Fibroblast of mammary gland (primary cell): ENCODE measurements around the gene RPRD1A.

Experiments used
- DNase-seq: peaks from one replicate; pipeline ENCODE4 v3.0.0-alpha.2; 2010; ENCODE audit warnings: low read depth
- H3K4me3 ChIP-seq: 2 replicates; pipeline ENCODE4 v1.5.1; 2011; ENCODE audit warnings: low read depth, mild to moderate bottlenecking, low read length, moderate library complexity; ENCODE audit not compliant: control insufficient read depth
- TF ChIP-seq, protein P1 (sequence below): conservative IDR thresholded peaks from 2 replicates; pipeline ENCODE4 v1.5.1; 2011; ENCODE audit warnings: low read depth, low read length, inconsistent platforms; ENCODE audit not compliant: control insufficient read depth, insufficient read depth

The RPRD1A gene

DNA sequence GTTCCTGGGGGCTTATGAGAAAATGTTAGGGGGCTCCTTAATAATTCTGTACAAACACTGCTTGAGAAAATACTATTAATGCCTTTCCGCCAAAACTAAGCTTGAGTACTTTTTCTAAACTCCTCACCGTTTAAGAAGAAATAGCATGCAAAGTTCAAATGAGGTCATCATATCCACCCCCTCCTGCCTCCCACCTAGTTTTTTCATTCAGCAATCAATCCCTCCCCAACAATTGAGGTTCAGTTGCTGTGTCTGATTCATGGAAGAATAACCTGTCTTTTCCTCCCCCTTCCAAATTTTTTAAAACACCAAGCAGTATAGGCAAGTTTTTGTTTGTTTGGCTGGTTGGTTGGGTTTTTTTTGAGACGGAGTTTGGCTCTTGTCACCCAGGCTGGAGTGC, 119.3 kb downstream of the RPRD1A start:
- DNase-seq: no peak
- TF ChIP-seq, protein P1, sequence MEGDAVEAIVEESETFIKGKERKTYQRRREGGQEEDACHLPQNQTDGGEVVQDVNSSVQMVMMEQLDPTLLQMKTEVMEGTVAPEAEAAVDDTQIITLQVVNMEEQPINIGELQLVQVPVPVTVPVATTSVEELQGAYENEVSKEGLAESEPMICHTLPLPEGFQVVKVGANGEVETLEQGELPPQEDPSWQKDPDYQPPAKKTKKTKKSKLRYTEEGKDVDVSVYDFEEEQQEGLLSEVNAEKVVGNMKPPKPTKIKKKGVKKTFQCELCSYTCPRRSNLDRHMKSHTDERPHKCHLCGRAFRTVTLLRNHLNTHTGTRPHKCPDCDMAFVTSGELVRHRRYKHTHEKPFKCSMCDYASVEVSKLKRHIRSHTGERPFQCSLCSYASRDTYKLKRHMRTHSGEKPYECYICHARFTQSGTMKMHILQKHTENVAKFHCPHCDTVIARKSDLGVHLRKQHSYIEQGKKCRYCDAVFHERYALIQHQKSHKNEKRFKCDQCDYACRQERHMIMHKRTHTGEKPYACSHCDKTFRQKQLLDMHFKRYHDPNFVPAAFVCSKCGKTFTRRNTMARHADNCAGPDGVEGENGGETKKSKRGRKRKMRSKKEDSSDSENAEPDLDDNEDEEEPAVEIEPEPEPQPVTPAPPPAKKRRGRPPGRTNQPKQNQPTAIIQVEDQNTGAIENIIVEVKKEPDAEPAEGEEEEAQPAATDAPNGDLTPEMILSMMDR: no peak

DNA sequence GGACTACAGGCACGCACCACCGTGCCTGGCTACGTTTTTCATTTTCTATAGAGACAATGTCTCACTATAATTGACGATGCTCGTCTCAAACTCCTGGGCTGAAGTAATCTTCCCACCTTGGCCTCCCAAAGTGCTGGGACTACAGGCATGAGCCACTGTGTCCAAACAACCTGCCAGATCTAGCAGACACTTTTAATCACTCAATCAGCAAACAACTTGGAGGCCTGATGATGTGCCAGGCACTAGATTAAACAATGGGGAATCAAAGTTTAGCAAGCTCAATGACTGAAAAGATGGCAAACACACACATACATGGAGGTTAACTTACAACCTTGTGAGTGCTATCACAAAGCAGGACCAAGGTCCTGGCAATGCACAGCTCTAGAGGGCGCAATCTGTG, 124.7 kb downstream of the RPRD1A start:
- TF ChIP-seq, protein P1: no peak
- no peak for DNase-seq
- no peak overlapping the region for H3K4me3 ChIP-seq

More for the DNA sequence above, 119.3 kb downstream of the RPRD1A start:
- no peak overlapping the region for H3K4me3 ChIP-seq

DNA sequence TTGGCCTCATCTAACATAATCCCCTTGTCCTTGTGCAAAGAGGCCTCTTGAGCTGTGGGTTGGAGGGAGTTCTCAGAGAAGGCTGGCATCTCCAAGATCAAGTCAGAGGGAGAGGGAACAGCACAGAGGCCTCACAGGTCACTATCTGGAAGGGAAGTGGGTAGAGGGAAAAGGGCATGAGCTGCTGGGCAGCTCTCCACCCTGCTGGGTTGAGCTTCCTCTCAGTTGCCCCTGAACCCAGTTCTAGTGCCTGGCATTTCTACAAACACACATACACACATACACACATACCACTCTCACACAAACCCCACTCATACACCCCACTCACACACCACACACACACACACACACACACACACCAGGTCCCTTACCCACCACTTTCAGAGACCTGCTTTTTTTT, 125.2 kb downstream of the RPRD1A start:
- TF ChIP-seq, protein P1: no peak
- no peak for DNase-seq
- no peak overlapping the region for H3K4me3 ChIP-seq

DNA sequence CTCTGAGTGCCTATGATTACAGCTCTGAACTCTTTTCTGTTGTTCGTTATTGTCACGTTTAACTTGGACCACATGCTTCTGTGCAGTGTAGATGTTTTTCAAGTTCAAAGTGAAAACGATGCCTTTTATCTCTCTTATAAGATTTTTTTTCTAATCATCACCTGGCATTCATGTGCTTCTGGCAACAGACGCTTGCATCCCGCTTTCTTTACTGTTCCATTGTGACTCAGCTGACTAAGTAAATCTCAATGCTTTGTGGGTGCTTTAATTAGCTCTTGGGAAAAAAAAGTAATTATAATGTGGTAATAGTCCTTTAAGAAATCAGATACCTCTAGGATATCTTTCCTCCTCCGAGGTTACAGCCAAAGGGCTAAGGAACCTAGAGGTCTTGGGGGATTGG, 126.1 kb downstream of the RPRD1A start:
- TF ChIP-seq, protein P1: no peak
- no peak for DNase-seq
- H3K4me3 ChIP-seq: no peak overlapping the region
